Ureter (tissue), 1 donor: ENCODE results near the gene DOCK7. TPM values are rescaled to one million over a fixed set of nuclear protein-coding genes. Genes with fewer than 3 reads are reported as not detected.
"Not testable (repeated sequence)": the region's sequence is repeated elsewhere in the genome, so short reads cannot be mapped to it uniquely, and the experiment has no call there.

Experiments
- DNase-seq: peaks from one replicate; pipeline ENCODE4 v3.0.0-alpha.2; 2020; ENCODE audit warnings: low spot score
- total RNA-seq: library from RNA; stranded (reverse); gene quantifications from one replicate; pipeline ENCODE4 v1.2.4, GENCODE V29; 2023
- donor health status: DM: yes; HTN: yes; CAD: no.

The DOCK7 gene
- total RNA-seq, 1 donor from 2014 or later = 61.4 TPM

GRCh38 chr1:62529227-62529626 lies 159.0 kb downstream of the DOCK7 start:
- DNase-seq = no peak

GRCh38 chr1:62528015-62528414 lies 160.2 kb downstream of the DOCK7 start:
- no peak for DNase-seq

GRCh38 chr1:62527346-62527745 lies 160.8 kb downstream of the DOCK7 start:
- DNase-seq = not testable (repeated sequence)

GRCh38 chr1:62523860-62524259 lies 164.3 kb downstream of the DOCK7 start:
- no peak for DNase-seq

- no peak for DNase-seq
Measured at GRCh38 chr1:62516600-62516999, 171.6 kb downstream of the DOCK7 start.

GRCh38 chr1:62514746-62515423 lies 173.3 kb downstream of the DOCK7 start:
- no peak for DNase-seq

GRCh38 chr1:62513013-62513412 lies 175.2 kb downstream of the DOCK7 start:
- DNase-seq = no peak

GRCh38 chr1:62509028-62509427 lies 179.2 kb downstream of the DOCK7 start:
- no peak for DNase-seq

- no peak for DNase-seq
Measured at GRCh38 chr1:62508187-62508758, 179.9 kb downstream of the DOCK7 start.

- no peak for DNase-seq
Measured at GRCh38 chr1:62500210-62500609, 188.0 kb downstream of the DOCK7 start.

- DNase-seq = no peak
Measured at GRCh38 chr1:62494137-62494536, 194.0 kb downstream of the DOCK7 start.

GRCh38 chr1:62493656-62494055 lies 194.5 kb downstream of the DOCK7 start:
- no peak for DNase-seq

- DNase-seq = no peak
Measured at GRCh38 chr1:62492521-62492920, 195.7 kb downstream of the DOCK7 start.

- no peak for DNase-seq
Measured at GRCh38 chr1:62487956-62488355, 200.2 kb downstream of the DOCK7 start.

GRCh38 chr1:62484824-62485468 lies 203.2 kb downstream of the DOCK7 start:
- no peak for DNase-seq

GRCh38 chr1:62481681-62482080 lies 206.5 kb downstream of the DOCK7 start:
- no peak for DNase-seq

- DNase-seq = no peak
Measured at GRCh38 chr1:62476525-62477219, 211.5 kb downstream of the DOCK7 start.

GRCh38 chr1:62467092-62467491 lies 221.1 kb downstream of the DOCK7 start:
- no peak for DNase-seq

- no peak for DNase-seq
Measured at GRCh38 chr1:62462370-62462769, 225.8 kb downstream of the DOCK7 start.

GRCh38 chr1:62457955-62458354 lies 230.2 kb downstream of the DOCK7 start:
- no peak for DNase-seq

GRCh38 chr1:62452951-62453350 lies 235.2 kb downstream of the DOCK7 start:
- DNase-seq = no peak

GRCh38 chr1:62450301-62450700 lies 237.9 kb downstream of the DOCK7 start:
- DNase-seq = no peak
